Measurements from ENCODE around the gene BLMH. TPM values are rescaled to one million over a fixed set of nuclear protein-coding genes. Genes with fewer than 3 reads are reported as not detected.
A peak's percentile ranks its signal among the peaks of the same experiment; 100 is the strongest.

BLMH gene
- total and polyA plus RNA-seq, 9 of the 15 experiments (the other 6 are each of a cell fraction or from before 2014, with no cell fraction given): 26.0 to 118 (median 67.3) TPM

DNA sequence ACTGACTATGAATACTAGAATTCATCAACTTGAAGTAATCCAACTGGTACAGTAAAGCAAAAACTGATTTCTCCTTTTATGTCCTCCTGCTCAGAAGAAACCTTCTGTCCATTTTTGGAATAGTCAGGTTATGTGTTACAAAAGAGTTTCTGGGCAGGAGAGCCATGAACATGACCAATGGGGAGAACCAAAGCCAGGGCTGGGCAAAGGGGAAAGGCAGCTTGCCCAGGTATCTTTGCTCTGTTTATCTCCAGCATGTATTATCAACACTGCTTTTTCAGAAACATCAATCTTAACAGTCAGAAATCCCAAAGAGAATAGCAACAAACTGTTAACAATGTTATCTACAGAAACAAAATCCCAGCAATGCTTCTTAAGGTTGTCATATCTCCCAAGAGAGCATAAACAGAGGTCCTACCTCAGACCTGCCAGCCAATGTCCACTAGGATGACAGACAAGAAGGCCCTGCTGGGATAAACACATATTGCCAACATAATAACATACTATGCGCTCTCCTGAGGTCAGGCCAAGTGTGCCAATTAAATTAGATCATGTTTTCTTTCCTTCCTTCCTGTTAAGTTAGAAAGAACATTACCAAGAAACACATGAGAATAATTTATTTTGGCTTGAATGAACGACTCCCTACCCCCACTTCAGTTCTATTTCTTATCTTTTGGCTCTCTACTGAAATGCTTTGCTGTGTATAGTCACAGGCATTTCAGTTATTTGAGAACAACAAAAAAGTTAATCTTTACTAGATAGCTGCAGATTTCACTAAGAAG is 28.0 kb downstream of the BLMH start:
- TF ChIP-seq NR1H2 (CRISPR knock-in tag; IDR thresholded peaks at IDR 0.05) (no peak), DIDO1 (tag; IDR thresholded peaks at IDR 0.05; ENCODE audit: low read depth) (no peak), ZNF699 (CRISPR knock-in tag; IDR thresholded peaks at IDR 0.05; ENCODE audit: insufficient replicate concordance) (no peak), KLF1 (tag; IDR thresholded peaks at IDR 0.05) (0 out of 2 replicates have a peak, but pooled peaks have one; percentile 20)
- Histone ChIP-seq H3K4me1 (replicated peaks in 1 of 2; ENCODE audit: control insufficient read depth in 2 of 2, insufficient read depth in 2 of 2, low read length in 2 of 2) (no peaks in the 10 kb centered on the region), H4K20me1 (replicated peaks; ENCODE audit: control insufficient read depth, insufficient read depth, low read length) (no peaks in the 10 kb centered on the region; the same call in 1 of the 2 replicates), H3K4me2 (ENCODE audit: insufficient read depth, low read length) (no peak overlapping the region), H3K27ac (ENCODE audit: extremely low read depth, low read depth, low read length) (no peak overlapping the region), H3K27me3 (ENCODE audit: control insufficient read depth in 2 of 2, insufficient read depth in 2 of 2, low read length in 2 of 2) (no peaks in the 10 kb centered on the region), H3K9ac (ENCODE audit: insufficient read depth in 1 of 2, low read depth in 2 of 2, low read length in 2 of 2) (no peak overlapping the region), H3K79me2 (ENCODE audit: control insufficient read depth, insufficient read depth, low read length) (no peaks in the 10 kb centered on the region), H2AFZ (ENCODE audit: low read depth, low read length) (no peak overlapping the region), H3K9me1 (ENCODE audit: control insufficient read depth, insufficient read depth, low read length) (no peaks in the 10 kb centered on the region), H3K4me3 (no peak overlapping the region), H3K36me3 (ENCODE audit: control insufficient read depth, insufficient read depth, low read length) (peaks cover 91% of the 10 kb centered on the region), H3K9me3 (replicated peaks; ENCODE audit: control insufficient read depth, insufficient read depth, low read depth, low read length) (no peaks in the 10 kb centered on the region)
- DNase-seq (ENCODE audit: extremely low read depth in 1 of 4, low spot score in 3 of 4) (no peak), FAIRE-seq (no peak), ATAC-seq (no peak)
- intact Hi-C loops (cut with micrococcal nuclease) (no loop called here), in situ Hi-C loops (cut with MboI) (no loop called here)
- BruUV-seq (replicated peaks): no TSS peak
- 83% methylated on average over 2 of the region's 2 CpGs for WGBS (ENCODE audit: insufficient coverage, low coverage, missing lambda C conversion rate)
- ChIA-PET CTCF (ENCODE audit: low intra/inter-chr PET ratio) (no interaction called here), POLR2A (no interaction called here)

Measured in K562 (cell line).